OCI-LY3 (cell line): ENCODE data around the gene FUZ.

Experiments
- EZH2phosphoT487 ChIP-seq: fragments of 200-600 bp; shearing (Covaris generic); IDR thresholded peaks from 2 replicates; pipeline ENCODE4 v1.6.1; 2018; ENCODE audit warnings: antibody characterized with exemption, mixed run types, low read depth
- TF ChIP-seq, protein P1 (sequence below): fragments of 200-600, 300-600 bp; sonication (generic); IDR thresholded peaks from 2 replicates; pipeline ENCODE4 v1.5.1; 2014; ENCODE audit warnings: antibody characterized with exemption, low read length, low read depth

- TF ChIP-seq, protein P1, sequence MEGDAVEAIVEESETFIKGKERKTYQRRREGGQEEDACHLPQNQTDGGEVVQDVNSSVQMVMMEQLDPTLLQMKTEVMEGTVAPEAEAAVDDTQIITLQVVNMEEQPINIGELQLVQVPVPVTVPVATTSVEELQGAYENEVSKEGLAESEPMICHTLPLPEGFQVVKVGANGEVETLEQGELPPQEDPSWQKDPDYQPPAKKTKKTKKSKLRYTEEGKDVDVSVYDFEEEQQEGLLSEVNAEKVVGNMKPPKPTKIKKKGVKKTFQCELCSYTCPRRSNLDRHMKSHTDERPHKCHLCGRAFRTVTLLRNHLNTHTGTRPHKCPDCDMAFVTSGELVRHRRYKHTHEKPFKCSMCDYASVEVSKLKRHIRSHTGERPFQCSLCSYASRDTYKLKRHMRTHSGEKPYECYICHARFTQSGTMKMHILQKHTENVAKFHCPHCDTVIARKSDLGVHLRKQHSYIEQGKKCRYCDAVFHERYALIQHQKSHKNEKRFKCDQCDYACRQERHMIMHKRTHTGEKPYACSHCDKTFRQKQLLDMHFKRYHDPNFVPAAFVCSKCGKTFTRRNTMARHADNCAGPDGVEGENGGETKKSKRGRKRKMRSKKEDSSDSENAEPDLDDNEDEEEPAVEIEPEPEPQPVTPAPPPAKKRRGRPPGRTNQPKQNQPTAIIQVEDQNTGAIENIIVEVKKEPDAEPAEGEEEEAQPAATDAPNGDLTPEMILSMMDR: no peak
- no peak for TF ChIP-seq EZH2phosphoT487
Measured at GRCh38 chr19:49766930-49767299, 46.2 kb downstream of the FUZ start, which contains the start of gene AP2A1.
